H1 (cell line): ENCODE results near the gene FMN2. TPM values are rescaled to one million over a fixed set of nuclear protein-coding genes. Genes with fewer than 3 reads are reported as not detected.

Experiments
- CTCF ChIA-PET: fragments of 300-600 bp; sonication (Branson Sonifier 250); formaldehyde crosslinking; loops from one replicate; lab custom pipeline; 2021; ENCODE audit not compliant: partially characterized antibody; lab: Charles Lee
- POLR2A ChIA-PET: fragments of 300-600 bp; sonication (Branson Sonifier 250); formaldehyde crosslinking; loops from one replicate; lab custom pipeline; 2021; ENCODE audit warnings: inconsistent platforms; ENCODE audit not compliant: partially characterized antibody; lab: Charles Lee
- DNase-seq, 2 experiments: peaks; one replicate each; pipeline versions ENCODE4 v3.0.0 to v3.0.0-alpha.2; 2010 to 2022; ENCODE audit warnings: low spot score in 2 of 2, low read depth in 1 of 2, mixed read lengths in 1 of 2
- FAIRE-seq: peaks from 2 replicates; lab custom pipeline; 2011; peaks lifted over from hg19 to GRCh38; lab: Jason Lieb, UNC
- H2AFZ ChIP-seq: 2 replicates; pipeline ENCODE4 v1.8.1; 2012; ENCODE audit warnings: low read length, inconsistent platforms
- H2AK5ac ChIP-seq: 2 replicates; pipeline ENCODE4 v1.6.1; 2013; ENCODE audit warnings: low read depth, low read length
- H2BK120ac ChIP-seq: replicated peaks from 2 replicates; pipeline ENCODE3; 2013; ENCODE audit warnings: low read depth, low read length, inconsistent platforms
- H2BK12ac ChIP-seq: 2 replicates; pipeline ENCODE4 v1.6.1; 2013; ENCODE audit warnings: low read depth, low read length
- H2BK15ac ChIP-seq: 2 replicates; pipeline ENCODE4 v1.6.1; 2013; ENCODE audit warnings: low read length
- H2BK20ac ChIP-seq: 2 replicates; pipeline ENCODE4 v1.6.1; 2013; ENCODE audit warnings: low read length
- H2BK5ac ChIP-seq: 2 replicates; pipeline ENCODE4 v1.6.1; 2013; ENCODE audit warnings: low read depth, low read length
- H3K14ac ChIP-seq: 2 replicates; pipeline ENCODE4 v1.6.1; 2013; ENCODE audit warnings: inconsistent platforms; ENCODE audit not compliant: insufficient read length
- H3K18ac ChIP-seq: 2 replicates; pipeline ENCODE4 v1.6.1; 2013; ENCODE audit warnings: low read length; ENCODE audit errors: extremely low read depth
- H3K23ac ChIP-seq: 2 replicates; pipeline ENCODE4 v1.6.1; 2013; ENCODE audit warnings: inconsistent platforms; ENCODE audit not compliant: insufficient read length
- H3K23me2 ChIP-seq: 2 replicates; pipeline ENCODE4 v1.6.1; 2013; ENCODE audit warnings: low read depth, low read length
- H3K27ac ChIP-seq: 2 replicates; pipeline ENCODE4 v1.6.1; 2011; ENCODE audit warnings: low read depth, low read length, inconsistent platforms
- H3K27me3 ChIP-seq, 4 experiments: replicated peaks in 1 of 4; 1 replicate in 1 of 4; 2 replicates in 3 of 4; pipeline versions ENCODE4 v1.6.1 to v1.8.1; 2011 to 2013; ENCODE audit warnings: low read length in 3 of 4, mild to moderate bottlenecking in 3 of 4, inconsistent platforms in 2 of 4, mixed read lengths in 2 of 4, moderate library complexity in 1 of 4; ENCODE audit not compliant: control insufficient read depth in 3 of 4, insufficient read depth in 3 of 4; ENCODE audit errors: extremely low read depth in 1 of 4
- H3K36me3 ChIP-seq, 4 experiments: 2 replicates each; pipeline versions ENCODE4 v1.6.1 to v1.8.1; 2011 to 2013; ENCODE audit warnings: mild to moderate bottlenecking in 4 of 4, low read length in 3 of 4, moderate library complexity in 2 of 4, control low read depth in 1 of 4, inconsistent platforms in 1 of 4; ENCODE audit not compliant: insufficient read depth in 4 of 4, control insufficient read depth in 2 of 4
- H3K4ac ChIP-seq: replicated peaks from 2 replicates; pipeline ENCODE3; 2013; ENCODE audit warnings: low read length, low read depth, mixed read lengths, inconsistent platforms; ENCODE audit not compliant: insufficient read length
- H3K4me1 ChIP-seq, 4 experiments: replicated peaks in 1 of 4; 1 replicate in 1 of 4; 2 replicates in 3 of 4; pipeline versions ENCODE4 v1.6.1 to v1.8.1; 2011 to 2013; ENCODE audit warnings: low read length in 3 of 4, inconsistent platforms in 2 of 4, mixed read lengths in 1 of 4; ENCODE audit not compliant: insufficient read depth in 4 of 4, control insufficient read depth in 3 of 4
- H3K4me2 ChIP-seq, 2 experiments: 2 replicates each; pipeline versions ENCODE4 v1.6.1 to v1.8.1; 2011 to 2013; ENCODE audit warnings: low read depth in 2 of 2, low read length in 2 of 2, control low read depth in 1 of 2, inconsistent platforms in 1 of 2, mild to moderate bottlenecking in 1 of 2; ENCODE audit not compliant: insufficient read depth in 1 of 2
- H3K4me3 ChIP-seq, 4 experiments: fragments of 200-600, 300-600 bp in 1 of 4; sonication (generic), shearing (Covaris generic), sonication (Bioruptor Twin) in 1 of 4; 2 replicates each; pipeline versions ENCODE4 v1.5.1 to v1.8.1; 2011 to 2016; ENCODE audit warnings: low read length in 4 of 4, low read depth in 3 of 4, control low read depth in 2 of 4, inconsistent platforms in 2 of 4, mild to moderate bottlenecking in 2 of 4, mixed read lengths in 1 of 4, moderate library complexity in 1 of 4; ENCODE audit not compliant: insufficient read depth in 2 of 4; ENCODE audit errors: extremely low read depth in 1 of 4
- H3K56ac ChIP-seq: replicated peaks from 2 replicates; pipeline ENCODE3; 2013; ENCODE audit warnings: low read depth, mild to moderate bottlenecking, mixed read lengths, low read length, inconsistent platforms; ENCODE audit not compliant: insufficient read length
- H3K79me1 ChIP-seq: 2 replicates; pipeline ENCODE4 v1.6.1; 2013; ENCODE audit warnings: low read depth, low read length, control low read depth
- H3K79me2 ChIP-seq, 2 experiments: 2 replicates each; pipeline versions ENCODE4 v1.6.1 to v1.8.1; 2012 to 2013; ENCODE audit warnings: low read length in 2 of 2, mild to moderate bottlenecking in 2 of 2, inconsistent platforms in 1 of 2; ENCODE audit not compliant: insufficient read depth in 2 of 2, control insufficient read depth in 1 of 2
- H3K9ac ChIP-seq, 4 experiments: replicated peaks in 1 of 4; 1 replicate in 1 of 4; 2 replicates in 3 of 4; pipeline versions ENCODE4 v1.6.1 to v1.8.1; 2011 to 2013; ENCODE audit warnings: low read depth in 3 of 4, low read length in 3 of 4, control low read depth in 2 of 4, mild to moderate bottlenecking in 2 of 4, moderate library complexity in 2 of 4, inconsistent platforms in 1 of 4; ENCODE audit errors: extremely low read depth in 1 of 4
- H3K9me3 ChIP-seq, 2 experiments: 2 replicates each; pipeline versions ENCODE4 v1.6.1 to v1.8.1; 2012 to 2013; ENCODE audit warnings: mild to moderate bottlenecking in 2 of 2, moderate library complexity in 2 of 2, control low read depth in 1 of 2, inconsistent platforms in 1 of 2, low read depth in 1 of 2, low read length in 1 of 2, mixed read lengths in 1 of 2; ENCODE audit not compliant: insufficient read depth in 2 of 2
- H4K20me1 ChIP-seq, 2 experiments: replicated peaks in 1 of 2; 2 replicates each; pipeline versions ENCODE3 to v1.8.1; 2011 to 2013; ENCODE audit warnings: inconsistent platforms in 2 of 2, low read length in 2 of 2, mild to moderate bottlenecking in 1 of 2; ENCODE audit not compliant: insufficient read depth in 2 of 2, control insufficient read depth in 1 of 2
- H4K5ac ChIP-seq: 2 replicates; pipeline ENCODE4 v1.6.1; 2013; ENCODE audit warnings: low read length, low read depth, mixed read lengths, inconsistent platforms; ENCODE audit not compliant: insufficient read length
- H4K8ac ChIP-seq: 2 replicates; pipeline ENCODE4 v1.8.0; 2013; ENCODE audit warnings: mild to moderate bottlenecking, moderate library complexity, low read length, inconsistent platforms; ENCODE audit not compliant: insufficient read depth; ENCODE audit errors: extremely low read depth
- H4K91ac ChIP-seq: replicated peaks from 2 replicates; pipeline ENCODE3; 2013; ENCODE audit warnings: low read length, mixed read lengths, inconsistent platforms; ENCODE audit not compliant: insufficient read length
- ATF2 ChIP-seq: IDR thresholded peaks from 2 replicates; pipeline ENCODE4 v1.6.1; 2012; ENCODE audit warnings: low read length, inconsistent platforms
- CREB1 ChIP-seq: IDR thresholded peaks from 2 replicates; pipeline ENCODE4 v1.6.1; 2012; ENCODE audit warnings: inconsistent platforms
- CTCF ChIP-seq, 3 experiments: IDR thresholded peaks; 1 replicate in 2 of 3; 2 replicates in 1 of 3; pipeline versions ENCODE4 v1.5.1 to v1.6.1; 2011; ENCODE audit warnings: low read length in 3 of 3, mild to moderate bottlenecking in 3 of 3, inconsistent platforms in 2 of 3, low read depth in 1 of 3, moderate library complexity in 1 of 3; ENCODE audit not compliant: insufficient read depth in 1 of 3; ENCODE audit errors: control extremely low read depth in 1 of 3
- E2F6 ChIP-seq: IDR thresholded peaks from 2 replicates; pipeline ENCODE4 v1.6.1; 2012; ENCODE audit warnings: inconsistent platforms
- MAFK ChIP-seq: IDR thresholded peaks from 2 replicates; pipeline ENCODE4 v1.6.1; 2012; ENCODE audit warnings: low read depth, mild to moderate bottlenecking, improper control_type of control experiment, low read length
- SP2 ChIP-seq: IDR thresholded peaks from 2 replicates; pipeline ENCODE4 v1.6.1; 2012; ENCODE audit warnings: mild to moderate bottlenecking, low read length, inconsistent platforms
- SP4 ChIP-seq: IDR thresholded peaks from 2 replicates; pipeline ENCODE4 v1.6.1; 2012; ENCODE audit warnings: low read length, inconsistent platforms
- ZNF274 ChIP-seq: IDR thresholded peaks from 2 replicates; pipeline ENCODE4 v1.7.0; 2012; ENCODE audit warnings: low read length, borderline replicate concordance; ENCODE audit errors: extremely low read depth
- WGBS, 2 experiments: shearing (Covaris generic) in 1 of 2; methylation state at CpG; one replicate each; pipeline versions ENCODE4 v1.1.6 to v1.1.7; 2013 to 2015; ENCODE audit warnings: low lambda C conversion rate in 2 of 2, mixed read lengths in 2 of 2, inconsistent platforms in 1 of 2, low coverage in 1 of 2, missing lambda C conversion rate in 1 of 2; ENCODE audit not compliant: insufficient replicate concordance in 2 of 2, insufficient coverage in 1 of 2, insufficient read length in 1 of 2; ENCODE audit errors: extremely low coverage in 1 of 2, missing lambda C conversion rate in 1 of 2; 5-methylcytosine and 5-hydroxymethylcytosine counted together
- polyA plus RNA-seq, 7 experiments: library from polyadenylated mRNA; depleted of rRNA in 3 of 7; stranded (reverse) in 5 of 7; unstranded in 2 of 7; fragments of >200 nt in 5 of 7; fragments of 200-250 nt in 2 of 7; gene quantifications; 1 replicate in 5 of 7; 2 replicates in 1 of 7; 4 replicates in 1 of 7; pipeline versions ENCODE4 v1.2.1 to v1.2.3, GENCODE V29; 2011 to 2013; ENCODE audit warnings: missing spikeins in 2 of 7, mixed read lengths in 2 of 7
- total RNA-seq: library from RNA; stranded (reverse); fragmentation: NEBNext Ultra II Directional; extraction: Animal tissue kit (Norgen Biotek cat#: 25700); gene quantifications from 2 replicates; pipeline ENCODE4 v1.2.1, GENCODE V29; 2021

The FMN2 gene
- total and polyA plus RNA-seq, 2 of the 8 experiments (the other 6 are each of a cell fraction or from before 2014, with no cell fraction given), result 0.83 to 2.0 TPM

- no peaks in the 10 kb centered on the region for H4K20me1 ChIP-seq
- FAIRE-seq (peak; percentile 52), DNase-seq (peak; percentile 9 to 57)
- H3K27ac ChIP-seq, result no peak overlapping the region
- H2BK20ac ChIP-seq, result no peak overlapping the region
- no peak overlapping the region for H3K18ac ChIP-seq
- ChIA-PET CTCF (interaction anchor here (0.6 to 3.5 kb wide), 52 partner anchors 9 to 1831 kb away, joined by 3 to 16 read pairs (median 4); no protein-coding TSS in a partner anchor), POLR2A (no interaction called here)
- H2BK12ac ChIP-seq, result no peak overlapping the region
- no peaks in the 10 kb centered on the region for H3K23me2 ChIP-seq
- no peaks in the 10 kb centered on the region for H3K36me3 ChIP-seq
- no peak overlapping the region for H3K9ac ChIP-seq
- no peak overlapping the region for H2BK5ac ChIP-seq
- H3K4me3 ChIP-seq, result no peak overlapping the region
- no peak overlapping the region for H2BK15ac ChIP-seq
- no peak overlapping the region for H4K5ac ChIP-seq
- no peaks in the 10 kb centered on the region for H3K79me1 ChIP-seq
- no peak overlapping the region for H3K23ac ChIP-seq
- no peaks in the 10 kb centered on the region for H3K4me1 ChIP-seq
- no peaks in the 10 kb centered on the region for H3K27me3 ChIP-seq
- H2AK5ac ChIP-seq, result no peak overlapping the region
- no peak overlapping the region for H3K56ac ChIP-seq
- H2AFZ ChIP-seq, result no peak overlapping the region
- no peak overlapping the region for H2BK120ac ChIP-seq
- H3K9me3 ChIP-seq, result no peaks in the 10 kb centered on the region
- no peak overlapping the region for H4K91ac ChIP-seq
- no peak overlapping the region for H3K4me2 ChIP-seq
- H4K8ac ChIP-seq, result no peak overlapping the region
- WGBS, 2 experiments, result 51% methylated on average over 6 of the region's 6 CpGs; no CpG with 5 or more reads in 1 of the 2 experiments
- no peaks in the 10 kb centered on the region for H3K79me2 ChIP-seq
- H3K4ac ChIP-seq, result no peak overlapping the region
- H3K14ac ChIP-seq, result no peak overlapping the region
- TF ChIP-seq MAFK, result peak; percentile 10; the same call in 1 of the 2 replicates
- TF ChIP-seq ATF2, result no peak
- TF ChIP-seq ZNF274, result no peak
- TF ChIP-seq SP2, result no peak
- TF ChIP-seq CREB1, result no peak
- peak in 2 of 3 experiments; percentile 61 to 64; a peak in 2 of 4 replicates for TF ChIP-seq CTCF (IDR thresholded peaks at IDR 0.05; ENCODE audit: control extremely low read depth in 1 of 3, insufficient read depth in 1 of 3, low read depth in 1 of 3, low read length in 3 of 3)
- no peak for TF ChIP-seq SP4
- no peak for TF ChIP-seq E2F6
Observed at GRCh38 chr1:240189386-240189989, 97.8 kb downstream of the FMN2 start.
